Gastrocnemius medialis (tissue), 4 donors: ENCODE measurements around the gene SLX4IP.

Source experiments
- CTCF ChIP-seq, 5 experiments: fragments of 450-650 bp in 3 of 5; fragments of 200-600 bp in 2 of 5; sonication (generic) in 2 of 5; IDR thresholded peaks in 4 of 5; conservative IDR thresholded peaks in 1 of 5; 1 replicate in 4 of 5; 2 replicates in 1 of 5; pipeline ENCODE4 v1.5.1; 2016 to 2019; ENCODE audit warnings: antibody characterized with exemption in 5 of 5, mild to moderate bottlenecking in 3 of 5, moderate library complexity in 3 of 5
- POLR2A ChIP-seq, 2 donors: fragments of 450-650 bp; IDR thresholded peaks; one replicate each; pipeline ENCODE4 v1.6.1; 2017; ENCODE audit warnings: antibody characterized with exemption in 2 of 2, mild to moderate bottlenecking in 2 of 2, moderate library complexity in 2 of 2

GRCh38 chr20:10561302-10561701, 126.2 kb downstream of the SLX4IP start:
- TF ChIP-seq CTCF (IDR thresholded peaks at IDR 0.05 in 4 of 5, conservative IDR thresholded peaks at IDR 0.05 in 1 of 5) (no peak), POLR2A (IDR thresholded peaks at IDR 0.05) (no peak)
